ENCODE results near the gene PRKCH.

DNA sequence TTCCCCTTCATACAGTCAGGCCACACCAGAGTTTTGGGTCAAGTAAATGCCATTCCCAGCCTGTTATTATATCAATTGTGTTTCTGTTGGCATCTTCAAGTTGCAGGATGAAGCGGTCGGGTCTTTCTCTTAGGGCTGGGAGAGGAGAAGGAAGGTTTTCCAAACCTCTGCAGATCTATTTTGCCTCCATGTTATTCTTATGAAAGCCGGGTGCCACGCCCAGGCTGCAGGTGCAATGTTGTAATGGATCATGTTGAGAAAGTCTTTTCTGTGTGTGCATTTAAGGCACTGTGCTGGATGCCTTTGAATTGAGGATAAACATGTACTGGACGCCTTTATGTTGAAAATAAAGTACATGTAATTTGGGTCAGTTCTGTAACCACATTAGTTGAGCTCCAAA is 209.5 kb downstream of the PRKCH start:
- TF ChIP-seq SMC3 (IDR thresholded peaks at IDR 0.05; ENCODE audit: borderline replicate concordance, low read length) (no peak), FOXK2 (IDR thresholded peaks at IDR 0.05) (no peak), CTCF (IDR thresholded peaks at IDR 0.05 in 2 of 3, conservative IDR thresholded peaks at IDR 0.05 in 1 of 3; ENCODE audit: control insufficient read depth in 2 of 3, extremely low read depth in 1 of 3, insufficient read depth in 1 of 3, low read depth in 3 of 3, low read length in 3 of 3) (no peak), CEBPZ (IDR thresholded peaks at IDR 0.05; ENCODE audit: low read depth, low read length) (no peak), SUZ12 (IDR thresholded peaks at IDR 0.05; ENCODE audit: unreplicated experiment) (no peak), SRF (IDR thresholded peaks at IDR 0.05; ENCODE audit: low read depth in 2 of 2, low read length in 2 of 2) (no peak), SREBF1 (IDR thresholded peaks at IDR 0.05; ENCODE audit: low read length) (no peak), SUPT20H (IDR thresholded peaks at IDR 0.05; ENCODE audit: borderline replicate concordance, control insufficient read depth, low read depth, low read length) (no peak), POLR2AphosphoS5 (IDR thresholded peaks at IDR 0.05; ENCODE audit: low read length) (no peak), PBX3 (IDR thresholded peaks at IDR 0.05; ENCODE audit: insufficient replicate concordance, low read depth, low read length) (no peak)
- TF ChIP-seq, protein P1, sequence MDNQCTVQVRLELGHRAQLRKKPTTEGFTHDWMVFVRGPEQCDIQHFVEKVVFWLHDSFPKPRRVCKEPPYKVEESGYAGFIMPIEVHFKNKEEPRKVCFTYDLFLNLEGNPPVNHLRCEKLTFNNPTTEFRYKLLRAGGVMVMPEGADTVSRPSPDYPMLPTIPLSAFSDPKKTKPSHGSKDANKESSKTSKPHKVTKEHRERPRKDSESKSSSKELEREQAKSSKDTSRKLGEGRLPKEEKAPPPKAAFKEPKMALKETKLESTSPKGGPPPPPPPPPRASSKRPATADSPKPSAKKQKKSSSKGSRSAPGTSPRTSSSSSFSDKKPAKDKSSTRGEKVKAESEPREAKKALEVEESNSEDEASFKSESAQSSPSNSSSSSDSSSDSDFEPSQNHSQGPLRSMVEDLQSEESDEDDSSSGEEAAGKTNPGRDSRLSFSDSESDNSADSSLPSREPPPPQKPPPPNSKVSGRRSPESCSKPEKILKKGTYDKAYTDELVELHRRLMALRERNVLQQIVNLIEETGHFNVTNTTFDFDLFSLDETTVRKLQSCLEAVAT (IDR thresholded peaks at IDR 0.05), result no peak

Measured in GM12878 (cell line).